Chondrocyte (in vitro differentiated cells): ENCODE measurements around the gene RPTOR. TPM values are rescaled to one million over a fixed set of nuclear protein-coding genes. Genes with fewer than 3 reads are reported as not detected.

Source experiments
- DNase-seq: peaks from one replicate; pipeline ENCODE4 v3.0.0; 2021; ENCODE audit warnings: mixed read lengths, low spot score
- H3K27ac Mint-ChIP-seq: one replicate; pipeline ENCODE4 v1.8.0; 2021; ENCODE audit warnings: mild to moderate bottlenecking, moderate library complexity, mixed read lengths; ENCODE audit not compliant: unreplicated experiment
- H3K27me3 Mint-ChIP-seq: 2 replicates; pipeline ENCODE4 v1.8.0; 2021; ENCODE audit warnings: low read depth, mixed read lengths
- H3K36me3 Mint-ChIP-seq: 2 replicates; pipeline ENCODE4 v1.8.0; 2021; ENCODE audit warnings: low read depth, mixed read lengths
- H3K4me1 Mint-ChIP-seq: 2 replicates; pipeline ENCODE4 v1.8.0; 2021; ENCODE audit warnings: low read depth, mild to moderate bottlenecking, mixed read lengths
- H3K4me3 Mint-ChIP-seq: one replicate; pipeline ENCODE4 v1.8.0; 2021; ENCODE audit warnings: mild to moderate bottlenecking, moderate library complexity, mixed read lengths; ENCODE audit not compliant: unreplicated experiment
- H3K9me3 Mint-ChIP-seq: 2 replicates; pipeline ENCODE4 v1.8.0; 2021; ENCODE audit warnings: low read depth, mixed read lengths
- total RNA-seq: library from RNA; stranded (reverse); gene quantifications from 3 replicates; pipeline ENCODE4 v1.2.1, GENCODE V29; 2021
- TF ChIP-seq, protein P1 (sequence below): fragments of 200-600 bp; sonication (generic); IDR thresholded peaks from 2 replicates; pipeline ENCODE4 v1.5.0; 2021; ENCODE audit warnings: antibody characterized with exemption, mild to moderate bottlenecking, moderate library complexity

Gene RPTOR
- total RNA-seq, 1 donor from 2014 or later: 30.9 TPM

GRCh38 chr17:80687839-80688238 lies 143.2 kb downstream of the RPTOR start:
- Mint-ChIP-seq H3K9me3 (no peaks in the 10 kb centered on the region), H3K27me3 (no peaks in the 10 kb centered on the region), H3K4me3 (no peak overlapping the region), H3K4me1 (no peaks in the 10 kb centered on the region), H3K27ac (no peak overlapping the region), H3K36me3 (peaks cover 2% of the 10 kb centered on the region)
- no peak for DNase-seq
- TF ChIP-seq, protein P1, sequence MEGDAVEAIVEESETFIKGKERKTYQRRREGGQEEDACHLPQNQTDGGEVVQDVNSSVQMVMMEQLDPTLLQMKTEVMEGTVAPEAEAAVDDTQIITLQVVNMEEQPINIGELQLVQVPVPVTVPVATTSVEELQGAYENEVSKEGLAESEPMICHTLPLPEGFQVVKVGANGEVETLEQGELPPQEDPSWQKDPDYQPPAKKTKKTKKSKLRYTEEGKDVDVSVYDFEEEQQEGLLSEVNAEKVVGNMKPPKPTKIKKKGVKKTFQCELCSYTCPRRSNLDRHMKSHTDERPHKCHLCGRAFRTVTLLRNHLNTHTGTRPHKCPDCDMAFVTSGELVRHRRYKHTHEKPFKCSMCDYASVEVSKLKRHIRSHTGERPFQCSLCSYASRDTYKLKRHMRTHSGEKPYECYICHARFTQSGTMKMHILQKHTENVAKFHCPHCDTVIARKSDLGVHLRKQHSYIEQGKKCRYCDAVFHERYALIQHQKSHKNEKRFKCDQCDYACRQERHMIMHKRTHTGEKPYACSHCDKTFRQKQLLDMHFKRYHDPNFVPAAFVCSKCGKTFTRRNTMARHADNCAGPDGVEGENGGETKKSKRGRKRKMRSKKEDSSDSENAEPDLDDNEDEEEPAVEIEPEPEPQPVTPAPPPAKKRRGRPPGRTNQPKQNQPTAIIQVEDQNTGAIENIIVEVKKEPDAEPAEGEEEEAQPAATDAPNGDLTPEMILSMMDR: no peak

DNA sequence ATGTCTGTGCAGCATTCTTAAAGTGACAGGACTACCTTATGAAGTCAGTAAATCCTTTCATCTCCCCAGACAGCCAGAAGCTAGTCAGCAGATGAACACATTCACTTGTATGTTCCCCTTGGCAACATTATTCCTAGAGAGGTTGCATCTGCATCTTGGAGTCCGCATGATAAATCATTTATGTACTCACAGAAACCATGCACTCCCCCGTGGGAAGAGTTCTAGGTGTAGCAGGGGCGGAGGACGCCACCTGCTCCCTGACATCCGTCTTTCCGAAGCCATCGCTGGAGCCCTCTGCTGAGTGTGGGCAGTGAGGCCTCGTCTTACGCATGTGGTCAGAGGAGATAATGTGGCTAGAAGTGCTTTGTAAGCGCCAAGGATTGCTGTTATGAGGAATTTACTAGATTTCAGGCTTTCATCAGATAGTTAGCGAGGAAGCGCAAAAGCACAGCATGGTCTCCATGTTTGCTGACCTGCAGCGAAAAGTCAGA lies 144.5 kb downstream of the RPTOR start:
- peaks cover 2% of the 10 kb centered on the region for H3K36me3 Mint-ChIP-seq
- H3K27me3 Mint-ChIP-seq: no peaks in the 10 kb centered on the region
- peaks cover 2% of the 10 kb centered on the region for H3K4me1 Mint-ChIP-seq
- no peaks in the 10 kb centered on the region for H3K9me3 Mint-ChIP-seq
- TF ChIP-seq, protein P1: no peak
- H3K27ac Mint-ChIP-seq: no peak overlapping the region
- no peak overlapping the region for H3K4me3 Mint-ChIP-seq
- no peak for DNase-seq

- Mint-ChIP-seq H3K9me3 (no peaks in the 10 kb centered on the region), H3K4me3 (no peak overlapping the region), H3K4me1 (peaks cover 17% of the 10 kb centered on the region), H3K27me3 (no peaks in the 10 kb centered on the region), H3K36me3 (peaks cover 2% of the 10 kb centered on the region), H3K27ac (no peak overlapping the region)
- no peak for DNase-seq
- TF ChIP-seq, protein P1: no peak
These were observed 147.1 kb downstream of the RPTOR start for GRCh38 chr17:80691784-80692183.

DNA sequence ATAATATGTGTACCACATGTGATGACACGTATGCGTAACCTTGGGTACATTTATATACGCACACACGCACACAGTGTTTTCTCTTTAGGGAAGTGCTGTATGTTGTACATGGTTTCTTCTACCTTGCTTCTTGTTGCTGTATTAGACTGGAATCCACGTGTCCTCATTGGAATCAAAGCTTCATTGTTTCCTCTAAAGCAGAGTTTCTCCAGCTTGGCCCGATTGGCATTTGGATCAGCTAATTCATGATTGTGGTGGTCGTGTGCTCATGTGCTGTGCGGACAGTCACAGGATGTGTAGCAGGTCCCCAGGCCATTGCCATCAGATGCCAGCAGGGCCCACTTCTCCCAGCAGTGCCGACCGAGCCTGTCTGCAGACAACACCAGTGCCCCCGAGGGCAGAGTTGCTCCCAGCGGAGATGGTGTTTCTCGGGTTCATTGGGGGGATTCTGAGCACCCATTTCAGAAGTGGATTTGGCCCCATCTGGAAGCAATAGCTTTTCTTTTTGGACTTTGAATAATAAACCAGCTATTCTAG lies 148.4 kb downstream of the RPTOR start:
- no peak overlapping the region for H3K27ac Mint-ChIP-seq
- no peak overlapping the region for H3K4me3 Mint-ChIP-seq
- no peaks in the 10 kb centered on the region for H3K27me3 Mint-ChIP-seq
- no peak for DNase-seq
- TF ChIP-seq, protein P1: peak; percentile 7
- no peaks in the 10 kb centered on the region for H3K36me3 Mint-ChIP-seq
- H3K9me3 Mint-ChIP-seq: no peaks in the 10 kb centered on the region
- peaks cover 22% of the 10 kb centered on the region for H3K4me1 Mint-ChIP-seq

- TF ChIP-seq, protein P1: no peak
- H3K36me3 Mint-ChIP-seq: no peaks in the 10 kb centered on the region
- DNase-seq: no peak
- no peaks in the 10 kb centered on the region for H3K27me3 Mint-ChIP-seq
- no peak overlapping the region for H3K27ac Mint-ChIP-seq
- H3K9me3 Mint-ChIP-seq: no peaks in the 10 kb centered on the region
- H3K4me1 Mint-ChIP-seq: peaks cover 22% of the 10 kb centered on the region
- H3K4me3 Mint-ChIP-seq: no peak overlapping the region
These were observed 148.9 kb downstream of the RPTOR start for GRCh38 chr17:80693511-80693910.
